Cerebellar nuclear complex (tissue), 1 donor: ENCODE measurements around the gene ASPHD1.
"Not testable (repeated sequence)": the region's sequence is repeated elsewhere in the genome, so short reads cannot be mapped to it uniquely, and the experiment has no call there.

Source experiments
- DNase-seq, 2 experiments: peaks; one replicate each; lab custom pipeline; 2025; lab: John Stamatoyannopoulos, UW

The ASPHD1 gene

GRCh38 chr16:29900102-29900887 is at the start of gene ASPHD1:
ASPHD1 (plus strand) TSS chr16:29900488; CDS start chr16:29900972, 484 bp downstream.
- peak; percentile 60 to 94 for DNase-seq

DNA sequence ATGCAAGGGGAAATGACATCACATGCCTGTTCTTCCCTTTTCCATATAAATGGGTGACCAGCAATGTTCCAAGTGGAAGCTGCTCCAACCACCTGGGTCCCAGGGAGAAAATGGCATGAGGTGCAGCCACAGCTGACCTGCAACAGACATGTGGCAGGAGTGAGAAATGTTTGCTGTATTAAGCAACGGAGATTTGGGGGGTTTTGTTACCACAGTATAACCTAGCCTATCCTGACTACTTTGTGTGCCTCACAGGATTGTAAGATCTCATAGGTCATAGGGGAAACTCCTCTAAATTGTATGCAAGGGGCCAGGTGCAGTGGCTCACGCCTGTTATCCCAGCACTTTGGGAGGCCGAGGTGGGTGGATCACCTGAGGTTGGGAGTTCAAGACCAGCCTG is 49.3 kb upstream of the ASPHD1 start:
- DNase-seq: no peak

DNA sequence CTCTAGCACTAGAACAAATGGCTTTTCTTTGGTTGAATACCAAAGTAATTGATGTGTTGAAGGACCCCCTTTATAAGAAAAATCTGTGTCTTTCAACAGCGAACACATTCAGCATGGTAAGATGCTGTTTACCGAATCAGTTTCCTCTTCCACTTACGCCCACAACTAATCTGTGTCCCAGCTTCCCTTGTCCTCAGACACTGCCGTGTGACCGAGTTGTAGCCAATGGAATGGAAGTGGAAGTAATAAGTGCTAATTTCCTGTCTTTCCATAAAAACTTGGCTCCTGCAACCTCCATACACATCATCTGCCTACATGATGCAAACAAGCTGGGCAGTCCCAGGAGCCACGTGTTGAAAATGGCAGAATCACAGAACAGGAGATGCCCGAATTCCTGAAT is 47.6 kb upstream of the ASPHD1 start:
- DNase-seq: peak; percentile 31 to 69

DNA sequence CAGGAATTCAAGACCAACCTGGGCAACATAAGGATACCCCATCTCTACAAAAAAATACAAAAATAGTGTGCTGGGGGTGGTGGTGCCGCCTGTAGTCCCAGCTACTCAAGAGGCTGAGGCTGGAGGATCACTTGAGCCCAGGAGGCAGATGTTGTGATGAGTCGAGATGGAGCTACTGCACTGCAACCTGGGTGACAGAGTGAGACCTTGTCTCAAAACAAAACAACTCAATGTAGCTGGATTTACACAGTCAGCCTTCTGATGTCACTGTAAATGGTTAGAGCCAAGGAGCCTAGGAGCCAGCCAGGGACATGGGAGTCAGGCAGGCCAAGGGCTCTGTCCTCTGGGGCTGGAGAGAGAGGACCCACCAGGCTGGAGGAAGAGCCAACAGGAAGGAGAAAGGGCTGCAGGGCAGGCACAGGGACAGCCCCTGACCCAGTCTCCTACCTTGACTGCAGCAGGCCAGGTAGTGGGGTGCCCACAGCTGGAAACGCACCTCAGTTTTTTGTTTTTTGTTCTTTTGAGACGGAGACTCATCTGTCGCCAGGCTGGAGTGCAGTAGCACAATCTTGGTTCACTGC is 45.7 kb upstream of the ASPHD1 start:
- DNase-seq: no peak

- DNase-seq: no peak
These were observed 43.0 kb upstream of the ASPHD1 start for GRCh38 chr16:29857133-29857760.

- no peak for DNase-seq
These were observed 42.0 kb upstream of the ASPHD1 start for GRCh38 chr16:29858149-29858849.

- DNase-seq: no peak
These were observed 41.3 kb upstream of the ASPHD1 start for GRCh38 chr16:29858974-29859373.

GRCh38 chr16:29860218-29860617 is 40.1 kb upstream of the ASPHD1 start:
- no peak for DNase-seq

GRCh38 chr16:29862383-29862883 is 37.9 kb upstream of the ASPHD1 start:
- DNase-seq: peak in 1 of 2 experiments; percentile 9

- peak; percentile 82 to 89 for DNase-seq
These were observed 37.2 kb upstream of the ASPHD1 start, which contains the start of gene CDIPT for GRCh38 chr16:29862884-29863668. CDIPT (minus strand) TSS chr16:29863226; CDS start chr16:29862857, 369 bp downstream.

- no peak for DNase-seq
These were observed 36.7 kb upstream of the ASPHD1 start for GRCh38 chr16:29863669-29863984.

DNA sequence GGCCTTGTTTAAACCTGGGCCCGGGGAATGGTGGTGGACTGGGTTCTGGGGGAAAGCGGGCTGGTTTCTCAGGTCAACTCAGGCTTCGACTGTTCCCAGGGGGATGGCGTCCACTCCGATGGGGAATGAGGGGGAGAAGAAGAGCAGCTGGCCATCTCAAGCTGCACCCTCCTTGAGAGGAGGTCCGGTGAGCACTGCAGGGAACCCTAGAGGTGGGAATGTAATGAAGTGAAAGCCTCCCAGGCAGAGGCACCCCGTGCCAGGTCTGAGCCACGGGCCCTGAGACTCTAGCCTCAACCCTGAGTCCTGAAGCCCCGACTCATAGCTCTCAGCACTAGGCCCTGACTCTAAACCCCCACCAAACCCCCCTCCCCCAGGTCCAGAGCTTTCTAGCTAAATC is 36.1 kb upstream of the ASPHD1 start:
- DNase-seq: no peak

DNA sequence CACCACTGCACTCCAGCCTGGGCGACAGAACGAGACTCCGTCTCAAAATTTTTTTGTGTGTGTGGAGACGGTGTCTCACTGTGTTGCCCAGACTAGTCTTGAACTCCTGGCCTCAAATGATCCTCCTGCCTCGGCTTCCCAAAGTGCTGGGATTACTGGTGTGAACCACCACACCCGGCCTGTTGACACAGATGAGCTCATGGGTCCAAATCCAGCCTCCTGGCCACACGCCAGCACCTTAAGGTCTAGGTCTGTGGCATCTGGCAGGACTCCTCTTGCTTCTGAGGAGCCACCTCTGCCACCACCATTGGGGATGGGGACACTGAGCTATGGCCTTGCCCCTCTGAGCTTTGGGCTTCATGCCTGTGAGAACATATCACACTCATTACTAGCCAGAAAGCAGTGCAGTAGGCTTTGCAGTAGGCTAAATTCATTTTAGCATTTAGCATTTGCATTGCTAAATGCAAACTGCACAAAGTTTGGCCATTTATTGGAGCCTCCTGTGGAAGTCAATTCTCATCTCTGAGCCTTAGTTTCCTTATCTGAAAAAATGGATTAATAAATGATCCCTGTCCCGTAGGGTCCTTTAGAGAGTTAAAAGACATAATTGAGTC is 31.8 kb upstream of the ASPHD1 start:
- no peak for DNase-seq

- not testable (repeated sequence) for DNase-seq
These were observed 31.2 kb upstream of the ASPHD1 start for GRCh38 chr16:29869067-29869466.

- no peak for DNase-seq
These were observed 28.3 kb upstream of the ASPHD1 start for GRCh38 chr16:29871822-29872546.

GRCh38 chr16:29873319-29873718 is 27.0 kb upstream of the ASPHD1 start:
- DNase-seq: no peak

GRCh38 chr16:29875206-29875605 is 25.1 kb upstream of the ASPHD1 start:
- no peak for DNase-seq

- no peak for DNase-seq
These were observed 24.1 kb upstream of the ASPHD1 start for GRCh38 chr16:29876217-29876593.

- DNase-seq: no peak
These were observed 23.6 kb upstream of the ASPHD1 start for GRCh38 chr16:29876594-29877249.
